ENCODE data around the gene SLC12A8.

GRCh38 chr3:125257536-125257935 lies 45.0 kb upstream of the SLC12A8 start:
- TF ChIP-seq CTCF (IDR thresholded peaks at IDR 0.05 in 8 of 11, conservative IDR thresholded peaks at IDR 0.05 in 3 of 11) (no peak), POLR2A (IDR thresholded peaks at IDR 0.05) (no peak)
